Ectodermal cell (in vitro differentiated cells): ENCODE data around the gene NPHP4.
"Not testable (repeated sequence)": the region's sequence is repeated elsewhere in the genome, so short reads cannot be mapped to it uniquely, and the experiment has no call there.

Experiments
- H3K27ac ChIP-seq: 2 replicates; pipeline ENCODE4 v1.7.0; 2013; ENCODE audit warnings: mild to moderate bottlenecking, low read depth, low read length; ENCODE audit not compliant: insufficient read depth, poor library complexity, severe bottlenecking
- H3K27me3 ChIP-seq: 2 replicates; pipeline ENCODE4 v1.7.0; 2013; ENCODE audit warnings: mild to moderate bottlenecking, low read length; ENCODE audit not compliant: insufficient read depth, control insufficient read depth, poor library complexity, severe bottlenecking
- H3K36me3 ChIP-seq: one replicate; pipeline ENCODE4 v1.7.0; 2013; ENCODE audit warnings: low read length; ENCODE audit not compliant: control insufficient read depth, insufficient read depth
- H3K4me1 ChIP-seq: one replicate; pipeline ENCODE4 v1.7.0; 2013; ENCODE audit warnings: low read length; ENCODE audit not compliant: control insufficient read depth, insufficient read depth
- H3K4me3 ChIP-seq: 2 replicates; pipeline ENCODE4 v1.7.0; 2013; ENCODE audit warnings: low read depth, low read length, control low read depth; ENCODE audit not compliant: insufficient read depth
- H3K9me3 ChIP-seq: 2 replicates; pipeline ENCODE4 v1.7.0; 2013; ENCODE audit warnings: mild to moderate bottlenecking, low read length, moderate library complexity; ENCODE audit not compliant: control insufficient read depth
- WGBS, 2 experiments: methylation state at CpG; one replicate each; pipeline ENCODE4 v1.1.7; 2013; ENCODE audit warnings: missing lambda C conversion rate in 2 of 2; 5-methylcytosine and 5-hydroxymethylcytosine counted together

NPHP4 gene

GRCh38 chr1:6024376-6024775, 32.2 kb upstream of the NPHP4 start:
- peaks cover 7% of the 10 kb centered on the region for H3K4me1 ChIP-seq
- no peaks in the 10 kb centered on the region for H3K9me3 ChIP-seq
- no peaks in the 10 kb centered on the region for H3K27me3 ChIP-seq
- no peak overlapping the region for H3K4me3 ChIP-seq
- WGBS, 2 experiments, result 89 to 93% methylated on average over 6 of the region's 6 CpGs
- H3K27ac ChIP-seq, result no peak overlapping the region
- no peaks in the 10 kb centered on the region for H3K36me3 ChIP-seq

DNA sequence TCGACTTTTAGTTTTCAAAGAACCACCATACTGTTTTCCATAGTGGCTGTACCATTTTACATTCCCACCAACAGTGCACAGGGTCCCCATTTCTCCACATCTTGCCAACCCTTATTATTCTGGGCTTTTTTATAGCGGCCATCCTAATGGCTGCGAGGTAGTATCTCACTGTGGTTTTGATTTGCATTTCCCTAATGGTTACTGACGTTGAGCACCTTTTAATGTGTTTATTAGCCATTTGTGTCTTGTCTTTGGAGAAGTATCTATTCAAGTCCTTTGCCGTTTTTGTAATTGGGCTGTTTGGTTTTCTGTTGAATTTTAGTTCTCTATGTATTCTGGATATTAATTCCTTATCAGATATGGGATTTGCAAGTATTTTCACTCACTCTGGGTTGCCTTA, 31.1 kb upstream of the NPHP4 start:
- Histone ChIP-seq H3K36me3 (no peaks in the 10 kb centered on the region), H3K27ac (no peak overlapping the region)
- WGBS, 2 experiments, result 79 to 87% methylated on average over 5 of the region's 5 CpGs

GRCh38 chr1:6022193-6022592, 30.0 kb upstream of the NPHP4 start:
- Histone ChIP-seq H3K27me3 (no peaks in the 10 kb centered on the region), H3K4me1 (peaks cover 7% of the 10 kb centered on the region), H3K4me3 (no peak overlapping the region), H3K9me3 (no peaks in the 10 kb centered on the region), H3K36me3 (no peaks in the 10 kb centered on the region), H3K27ac (no peak overlapping the region)
- WGBS, 2 experiments, result 81 to 87% methylated on average over 4 of the region's 4 CpGs

More for the DNA sequence above, 31.1 kb upstream of the NPHP4 start:
- Histone ChIP-seq H3K9me3 (no peaks in the 10 kb centered on the region), H3K4me1 (peaks cover 7% of the 10 kb centered on the region), H3K27me3 (no peaks in the 10 kb centered on the region), H3K4me3 (no peak overlapping the region)

GRCh38 chr1:6019166-6019845, 27.1 kb upstream of the NPHP4 start:
- Histone ChIP-seq H3K27ac (no peak overlapping the region), H3K9me3 (no peaks in the 10 kb centered on the region), H3K4me1 (no peaks in the 10 kb centered on the region), H3K4me3 (no peak overlapping the region), H3K27me3 (no peaks in the 10 kb centered on the region), H3K36me3 (no peaks in the 10 kb centered on the region)
- 91 to 93% methylated on average over 15 of the region's 15 CpGs for WGBS, 2 experiments

DNA sequence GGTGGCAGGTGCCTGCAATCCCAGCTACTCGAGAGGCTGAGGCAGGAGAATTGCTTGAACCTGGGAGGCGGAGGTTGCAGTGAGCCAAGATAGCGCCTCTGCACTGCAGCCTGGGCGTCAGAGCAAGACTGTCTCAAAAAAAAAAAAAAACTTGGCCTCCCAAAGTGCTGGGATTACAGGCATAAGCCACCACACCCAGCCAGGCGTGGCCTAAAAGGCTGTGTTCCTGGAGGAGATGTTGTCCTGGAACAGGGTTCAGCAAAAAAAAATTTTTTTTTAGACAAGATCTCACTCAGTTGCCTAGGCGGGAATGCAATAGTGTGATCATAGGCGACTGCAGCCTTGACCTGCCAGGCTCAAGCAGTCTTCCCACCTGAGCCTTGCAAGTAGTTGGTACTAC, 25.4 kb upstream of the NPHP4 start:
- H3K9me3 ChIP-seq, H3K36me3 ChIP-seq, H3K27me3 ChIP-seq, H3K4me3 ChIP-seq, H3K27ac ChIP-seq, H3K4me1 ChIP-seq: not testable (repeated sequence)
- 91 to 92% methylated on average over 7 of the region's 7 CpGs for WGBS, 2 experiments

GRCh38 chr1:6016191-6016865, 24.1 kb upstream of the NPHP4 start:
- no peak overlapping the region for H3K27ac ChIP-seq
- H3K27me3 ChIP-seq, result no peaks in the 10 kb centered on the region
- no peaks in the 10 kb centered on the region for H3K9me3 ChIP-seq
- H3K4me3 ChIP-seq, result no peak overlapping the region
- H3K36me3 ChIP-seq, result no peaks in the 10 kb centered on the region
- no peaks in the 10 kb centered on the region for H3K4me1 ChIP-seq
- 91% methylated on average over 21 of the region's 21 CpGs for WGBS, 2 experiments

DNA sequence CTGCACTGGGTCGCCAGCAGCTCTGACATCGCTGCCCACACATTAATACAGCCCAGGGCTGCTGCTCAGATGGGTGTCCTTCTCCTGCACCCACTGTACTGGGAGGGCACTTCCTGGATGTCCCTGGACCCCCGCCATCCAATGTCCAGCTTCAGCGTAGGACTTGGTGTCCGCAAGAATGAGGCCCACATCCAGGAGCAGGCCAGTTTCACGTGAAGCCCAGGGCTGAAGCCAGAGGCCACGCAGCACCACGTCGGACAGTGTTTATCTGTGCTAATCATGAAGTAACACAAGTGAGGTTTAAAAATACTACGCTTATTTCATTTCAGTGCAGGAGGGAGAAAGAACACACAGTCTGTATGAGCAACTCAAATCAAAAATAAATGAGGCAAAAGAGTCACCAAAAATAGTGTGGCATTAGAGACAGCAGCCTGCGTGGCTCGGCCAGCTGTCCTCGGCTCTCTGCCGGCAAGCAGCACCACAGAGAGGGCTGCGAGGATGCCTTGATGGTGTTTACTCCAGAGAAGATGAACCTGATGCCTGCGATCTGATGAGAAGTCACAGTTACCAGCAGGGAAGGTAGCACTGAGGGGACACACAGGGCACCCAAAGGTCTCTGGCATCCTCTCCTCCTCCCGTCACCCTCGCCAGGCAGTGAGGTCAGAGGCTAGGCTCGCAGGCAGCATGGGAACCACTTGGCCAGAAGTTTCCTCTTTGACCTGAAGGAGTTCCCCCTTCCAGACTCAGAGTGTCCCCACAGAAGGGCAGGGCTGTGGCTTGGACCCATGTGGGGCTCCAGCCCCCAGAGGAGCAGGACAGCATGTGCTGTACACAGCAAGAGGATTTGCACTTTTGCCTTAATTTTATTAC, 22.1 kb upstream of the NPHP4 start:
- no peaks in the 10 kb centered on the region for H3K27me3 ChIP-seq
- 94 to 95% methylated on average over 19 of the region's 19 CpGs for WGBS, 2 experiments

GRCh38 chr1:6013491-6013890, 21.3 kb upstream of the NPHP4 start:
- H3K27ac ChIP-seq, result no peak overlapping the region
- H3K4me3 ChIP-seq, result no peak overlapping the region
- peaks cover 5% of the 10 kb centered on the region for H3K4me1 ChIP-seq
- H3K9me3 ChIP-seq, result no peaks in the 10 kb centered on the region
- no peaks in the 10 kb centered on the region for H3K36me3 ChIP-seq
- WGBS, 2 experiments, result 84 to 86% methylated on average over 12 of the region's 12 CpGs
- H3K27me3 ChIP-seq, result no peaks in the 10 kb centered on the region

More for the DNA sequence above, 22.1 kb upstream of the NPHP4 start:
- Histone ChIP-seq H3K36me3 (no peaks in the 10 kb centered on the region), H3K9me3 (no peaks in the 10 kb centered on the region), H3K4me3 (no peak overlapping the region), H3K27ac (no peak overlapping the region), H3K4me1 (no peaks in the 10 kb centered on the region)

GRCh38 chr1:6012529-6013318, 20.5 kb upstream of the NPHP4 start:
- no peak overlapping the region for H3K4me3 ChIP-seq
- H3K4me1 ChIP-seq, result peaks cover 8% of the 10 kb centered on the region
- no peak overlapping the region for H3K27ac ChIP-seq
- no peaks in the 10 kb centered on the region for H3K36me3 ChIP-seq
- H3K9me3 ChIP-seq, result no peaks in the 10 kb centered on the region
- WGBS, 2 experiments, result 90 to 93% methylated on average over 17 of the region's 17 CpGs
- no peaks in the 10 kb centered on the region for H3K27me3 ChIP-seq
